Thoracic aorta (tissue), 2 donors: Measurements from ENCODE around the gene NOA1. TPM values are rescaled to one million over a fixed set of nuclear protein-coding genes. Genes with fewer than 3 reads are reported as not detected.

Experiments used
- ATAC-seq: fragments of 150-250 bp; one replicate; pipeline ENCODE4 v1.8.0; 2017; ENCODE audit warnings: low read depth; ENCODE audit not compliant: insufficient number of reproducible peaks, low FRiP score
- DNase-seq: peaks from one replicate; pipeline ENCODE4 v3.0.0-alpha.2; 2020; ENCODE audit warnings: low spot score
- H3K27ac ChIP-seq, 2 donors: fragments of 200-600 bp; sonication (generic); 1 replicate in 1 of 2; 2 replicates in 1 of 2; pipeline ENCODE4 v1.5.1; 2016; ENCODE audit warnings: mild to moderate bottlenecking in 2 of 2, moderate library complexity in 2 of 2
- H3K27me3 ChIP-seq: fragments of 200-600 bp; sonication (generic); replicated peaks from 2 replicates; pipeline ENCODE4 v1.6.0; 2016; ENCODE audit warnings: mild to moderate bottlenecking; ENCODE audit not compliant: insufficient read depth
- H3K36me3 ChIP-seq: fragments of 200-600 bp; sonication (generic); one replicate; pipeline ENCODE4 v1.5.1; 2016
- H3K4me1 ChIP-seq, 2 donors: fragments of 200-600 bp; sonication (generic); 1 replicate in 1 of 2; 2 replicates in 1 of 2; pipeline versions ENCODE4 v1.5.1 to v1.6.0; 2016; ENCODE audit warnings: low read depth in 2 of 2, mild to moderate bottlenecking in 1 of 2; ENCODE audit not compliant: control insufficient read depth in 1 of 2
- H3K4me3 ChIP-seq: fragments of 200-600 bp; sonication (generic); 2 replicates; pipeline ENCODE4 v1.5.1; 2016; ENCODE audit warnings: mild to moderate bottlenecking
- H3K9me3 ChIP-seq: fragments of 200-600 bp; sonication (generic); 2 replicates; pipeline ENCODE4 v1.5.1; 2016
- CTCF ChIP-seq: fragments of 200-600 bp; sonication (generic); IDR thresholded peaks from one replicate; pipeline ENCODE4 v1.5.1; 2019; ENCODE audit warnings: antibody characterized with exemption
- total RNA-seq, 2 donors: library from RNA; depleted of rRNA; stranded (reverse); fragments of >200 nt; gene quantifications; one replicate each; pipeline versions ENCODE4 v1.1.0 to v1.2.3, GENCODE V29; 2016

NOA1 gene
- total RNA-seq, 2 donors from 2014 or later, result 17.7 to 18.3 TPM

- no peak overlapping the region for H3K4me3 ChIP-seq
- no peak for TF ChIP-seq CTCF
- H3K4me1 ChIP-seq, result peaks cover 10 to 18% of the 10 kb centered on the region in 2 donors
- H3K27me3 ChIP-seq, result no peaks in the 10 kb centered on the region
- H3K36me3 ChIP-seq, result peaks cover 12% of the 10 kb centered on the region
- no peak overlapping the region for H3K27ac ChIP-seq
- ATAC-seq (no peak), DNase-seq (no peak)
- H3K9me3 ChIP-seq, result no peaks in the 10 kb centered on the region
These were observed 18.3 kb downstream of the NOA1 start for GRCh38 chr4:56959100-56959499.

GRCh38 chr4:56958111-56958517 is 19.3 kb downstream of the NOA1 start:
- Histone ChIP-seq H3K27me3 (no peaks in the 10 kb centered on the region), H3K4me3 (peak overlapping the region; percentile 42), H3K27ac (peak overlapping the region; percentile 19 to 51), H3K4me1 (peaks cover 10 to 18% of the 10 kb centered on the region in 2 donors), H3K9me3 (no peaks in the 10 kb centered on the region), H3K36me3 (peaks cover 3% of the 10 kb centered on the region)
- DNase-seq (peak; percentile 79), ATAC-seq (peak; percentile 99)
- no peak for TF ChIP-seq CTCF

- Histone ChIP-seq H3K36me3 (no peaks in the 10 kb centered on the region), H3K4me1 (peaks cover 6 to 13% of the 10 kb centered on the region in 2 donors), H3K27ac (no peak overlapping the region), H3K27me3 (no peaks in the 10 kb centered on the region), H3K9me3 (no peaks in the 10 kb centered on the region), H3K4me3 (no peak overlapping the region)
- no peak for TF ChIP-seq CTCF
- no peak for ATAC-seq
- no peak for DNase-seq
These were observed 23.5 kb downstream of the NOA1 start for GRCh38 chr4:56953680-56954520.

GRCh38 chr4:56941403-56941802 is 36.0 kb downstream of the NOA1 start:
- no peaks in the 10 kb centered on the region for H3K9me3 ChIP-seq
- no peaks in the 10 kb centered on the region for H3K27me3 ChIP-seq
- peaks cover 14% of the 10 kb centered on the region for H3K36me3 ChIP-seq
- H3K4me3 ChIP-seq, result no peak overlapping the region
- DNase-seq, result no peak
- H3K4me1 ChIP-seq, result peaks cover 0 to 7% of the 10 kb centered on the region in 2 donors
- ATAC-seq, result no peak
- no peak for TF ChIP-seq CTCF
- H3K27ac ChIP-seq, result no peak overlapping the region

- no peak for TF ChIP-seq CTCF
- DNase-seq (no peak), ATAC-seq (no peak)
- H3K27me3 ChIP-seq, result no peaks in the 10 kb centered on the region
- no peak overlapping the region for H3K27ac ChIP-seq
- H3K4me1 ChIP-seq, result peaks cover 0 to 7% of the 10 kb centered on the region in 2 donors
- H3K9me3 ChIP-seq, result no peaks in the 10 kb centered on the region
- H3K36me3 ChIP-seq, result peaks cover 14% of the 10 kb centered on the region
- H3K4me3 ChIP-seq, result no peak overlapping the region
These were observed 36.4 kb downstream of the NOA1 start for GRCh38 chr4:56940971-56941370.
